ENCODE results near the gene KRT23. TPM values are rescaled to one million over a fixed set of nuclear protein-coding genes. Genes with fewer than 3 reads are reported as not detected.

Gene KRT23
- total RNA-seq (2014; rRNA removed; shearing (Covaris generic); ENCODE audit: low replicate concordance): not detected in 2 replicates

GRCh38 chr17:40937384-40937819 lies at the start of gene KRT23:
TSS of gene KRT23 (minus strand) at chr17:40937646. CDS start at chr17:40936603, 1,043 bp downstream.
- no peak within 1 kb of the TSS for H2AFZ ChIP-seq (ENCODE audit: low read length)
- H3K79me2 ChIP-seq (ENCODE audit: low read length): no peaks in the 10 kb centered on the region
- no peak within 1 kb of the TSS for H3K4me3 ChIP-seq (ENCODE audit: low read length)
- no peaks in the 10 kb centered on the region for H3K4me1 ChIP-seq (ENCODE audit: low read length)
- no peaks in the 10 kb centered on the region for H3K36me3 ChIP-seq (ENCODE audit: insufficient read depth, low read length)
- no peak within 1 kb of the TSS for H3K4me2 ChIP-seq (ENCODE audit: low read depth, low read length, poor library complexity, severe bottlenecking)
- DNase-seq: no peak
- no peaks in the 10 kb centered on the region for H4K20me1 ChIP-seq (ENCODE audit: insufficient read depth, low read depth, low read length)
- H3K27ac ChIP-seq (ENCODE audit: low read length): no peak within 1 kb of the TSS
- H3K9me3 ChIP-seq (ENCODE audit: low read length): no peaks in the 10 kb centered on the region
- no peaks in the 10 kb centered on the region for H3K27me3 ChIP-seq (ENCODE audit: low read length)
- H3K9me2 ChIP-seq (replicated peaks; ENCODE audit: insufficient read depth, low read length): no peaks in the 10 kb centered on the region
- H3K9ac ChIP-seq (ENCODE audit: low read length): no peak within 1 kb of the TSS

GRCh38 chr17:40986920-40987319 lies 49.5 kb upstream of the KRT23 start:
- H3K9me2 ChIP-seq (replicated peaks; ENCODE audit: insufficient read depth, low read length): no peaks in the 10 kb centered on the region
- no peak for DNase-seq
- H3K4me1 ChIP-seq (ENCODE audit: low read length): no peaks in the 10 kb centered on the region
- no peak overlapping the region for H3K27ac ChIP-seq (ENCODE audit: low read length)
- no peak overlapping the region for H3K4me2 ChIP-seq (ENCODE audit: low read depth, low read length, poor library complexity, severe bottlenecking)
- no peaks in the 10 kb centered on the region for H3K79me2 ChIP-seq (ENCODE audit: low read length)
- H4K20me1 ChIP-seq (ENCODE audit: insufficient read depth, low read depth, low read length): no peaks in the 10 kb centered on the region
- H3K9me3 ChIP-seq (ENCODE audit: low read length): no peaks in the 10 kb centered on the region
- H3K9ac ChIP-seq (ENCODE audit: low read length): no peak overlapping the region
- H3K27me3 ChIP-seq (ENCODE audit: low read length): no peaks in the 10 kb centered on the region
- H3K4me3 ChIP-seq (ENCODE audit: low read length): no peak overlapping the region
- H2AFZ ChIP-seq (ENCODE audit: low read length): no peak overlapping the region
- H3K36me3 ChIP-seq (ENCODE audit: insufficient read depth, low read length): no peaks in the 10 kb centered on the region

GRCh38 chr17:40984226-40984625 lies 46.8 kb upstream of the KRT23 start, which contains the start of gene KRT40:
TSS of gene KRT40 (minus strand) at chr17:40984326. CDS start at chr17:40984273, 53 bp downstream.
- DNase-seq: no peak
- no peak within 1 kb of the TSS for H3K27ac ChIP-seq (ENCODE audit: low read length)
- H3K4me3 ChIP-seq (ENCODE audit: low read length): no peak within 1 kb of the TSS
- H2AFZ ChIP-seq (ENCODE audit: low read length): no peak within 1 kb of the TSS
- H3K36me3 ChIP-seq (ENCODE audit: insufficient read depth, low read length): no peaks in the 10 kb centered on the region
- H3K4me2 ChIP-seq (ENCODE audit: low read depth, low read length, poor library complexity, severe bottlenecking): no peak within 1 kb of the TSS
- H3K9me3 ChIP-seq (ENCODE audit: low read length): no peaks in the 10 kb centered on the region
- H3K4me1 ChIP-seq (ENCODE audit: low read length): no peaks in the 10 kb centered on the region
- no peaks in the 10 kb centered on the region for H3K79me2 ChIP-seq (ENCODE audit: low read length)
- no peaks in the 10 kb centered on the region for H3K9me2 ChIP-seq (replicated peaks; ENCODE audit: insufficient read depth, low read length)
- H3K9ac ChIP-seq (ENCODE audit: low read length): no peak within 1 kb of the TSS
- no peaks in the 10 kb centered on the region for H3K27me3 ChIP-seq (ENCODE audit: low read length)
- no peaks in the 10 kb centered on the region for H4K20me1 ChIP-seq (ENCODE audit: insufficient read depth, low read depth, low read length)

- H3K9ac ChIP-seq (ENCODE audit: low read length): no peak overlapping the region
Measured at GRCh38 chr17:40981115-40981514, 43.7 kb upstream of the KRT23 start.

GRCh38 chr17:40980596-40980995 lies 43.1 kb upstream of the KRT23 start:
- H3K27ac ChIP-seq (ENCODE audit: low read length): no peak overlapping the region
- no peaks in the 10 kb centered on the region for H3K4me1 ChIP-seq (ENCODE audit: low read length)
- H3K36me3 ChIP-seq (ENCODE audit: insufficient read depth, low read length): no peaks in the 10 kb centered on the region
- no peak overlapping the region for H3K4me2 ChIP-seq (ENCODE audit: low read depth, low read length, poor library complexity, severe bottlenecking)
- H3K9me3 ChIP-seq (ENCODE audit: low read length): no peaks in the 10 kb centered on the region
- no peaks in the 10 kb centered on the region for H3K27me3 ChIP-seq (ENCODE audit: low read length)
- H3K79me2 ChIP-seq (ENCODE audit: low read length): no peaks in the 10 kb centered on the region
- H4K20me1 ChIP-seq (ENCODE audit: insufficient read depth, low read depth, low read length): no peaks in the 10 kb centered on the region
- H3K4me3 ChIP-seq (ENCODE audit: low read length): no peak overlapping the region
- no peaks in the 10 kb centered on the region for H3K9me2 ChIP-seq (replicated peaks; ENCODE audit: insufficient read depth, low read length)
- H2AFZ ChIP-seq (ENCODE audit: low read length): no peak overlapping the region
- no peak overlapping the region for H3K9ac ChIP-seq (ENCODE audit: low read length)
- DNase-seq: no peak

More at GRCh38 chr17:40981115-40981514, 43.7 kb upstream of the KRT23 start:
- Histone ChIP-seq H3K36me3 (ENCODE audit: insufficient read depth, low read length) (no peaks in the 10 kb centered on the region), H3K27me3 (ENCODE audit: low read length) (no peaks in the 10 kb centered on the region), H3K4me2 (ENCODE audit: low read depth, low read length, poor library complexity, severe bottlenecking) (no peak overlapping the region), H3K9me2 (replicated peaks; ENCODE audit: insufficient read depth, low read length) (no peaks in the 10 kb centered on the region), H3K4me3 (ENCODE audit: low read length) (no peak overlapping the region), H4K20me1 (ENCODE audit: insufficient read depth, low read depth, low read length) (no peaks in the 10 kb centered on the region), H3K4me1 (ENCODE audit: low read length) (no peaks in the 10 kb centered on the region), H3K9me3 (ENCODE audit: low read length) (no peaks in the 10 kb centered on the region), H3K27ac (ENCODE audit: low read length) (no peak overlapping the region), H3K79me2 (ENCODE audit: low read length) (no peaks in the 10 kb centered on the region), H2AFZ (ENCODE audit: low read length) (no peak overlapping the region)
- no peak for DNase-seq

GRCh38 chr17:40980117-40980516 lies 42.7 kb upstream of the KRT23 start:
- H3K36me3 ChIP-seq (ENCODE audit: insufficient read depth, low read length): no peaks in the 10 kb centered on the region
- no peak overlapping the region for H3K27ac ChIP-seq (ENCODE audit: low read length)
- no peaks in the 10 kb centered on the region for H4K20me1 ChIP-seq (ENCODE audit: insufficient read depth, low read depth, low read length)
- H3K4me3 ChIP-seq (ENCODE audit: low read length): no peak overlapping the region
- H3K9me2 ChIP-seq (replicated peaks; ENCODE audit: insufficient read depth, low read length): no peaks in the 10 kb centered on the region
- H3K27me3 ChIP-seq (ENCODE audit: low read length): no peaks in the 10 kb centered on the region
- no peak for DNase-seq
- H2AFZ ChIP-seq (ENCODE audit: low read length): no peak overlapping the region
- H3K79me2 ChIP-seq (ENCODE audit: low read length): no peaks in the 10 kb centered on the region
- H3K4me2 ChIP-seq (ENCODE audit: low read depth, low read length, poor library complexity, severe bottlenecking): no peak overlapping the region
- H3K9me3 ChIP-seq (ENCODE audit: low read length): no peaks in the 10 kb centered on the region
- H3K9ac ChIP-seq (ENCODE audit: low read length): no peak overlapping the region
- H3K4me1 ChIP-seq (ENCODE audit: low read length): no peaks in the 10 kb centered on the region

GRCh38 chr17:40978575-40979151 lies 41.2 kb upstream of the KRT23 start:
- Histone ChIP-seq H3K9ac (ENCODE audit: low read length) (no peak overlapping the region), H3K9me2 (replicated peaks; ENCODE audit: insufficient read depth, low read length) (no peaks in the 10 kb centered on the region), H3K4me1 (ENCODE audit: low read length) (no peaks in the 10 kb centered on the region), H3K36me3 (ENCODE audit: insufficient read depth, low read length) (no peaks in the 10 kb centered on the region), H3K4me3 (ENCODE audit: low read length) (no peak overlapping the region), H3K27me3 (ENCODE audit: low read length) (no peaks in the 10 kb centered on the region), H2AFZ (ENCODE audit: low read length) (no peak overlapping the region), H3K9me3 (ENCODE audit: low read length) (no peaks in the 10 kb centered on the region), H3K4me2 (ENCODE audit: low read depth, low read length, poor library complexity, severe bottlenecking) (no peak overlapping the region), H3K27ac (ENCODE audit: low read length) (no peak overlapping the region), H3K79me2 (ENCODE audit: low read length) (no peaks in the 10 kb centered on the region), H4K20me1 (ENCODE audit: insufficient read depth, low read depth, low read length) (no peaks in the 10 kb centered on the region)
- no peak for DNase-seq

GRCh38 chr17:40975516-40975915 lies 38.1 kb upstream of the KRT23 start:
- Histone ChIP-seq H3K9me2 (replicated peaks; ENCODE audit: insufficient read depth, low read length) (no peaks in the 10 kb centered on the region), H3K4me3 (ENCODE audit: low read length) (no peak overlapping the region), H3K4me1 (ENCODE audit: low read length) (no peaks in the 10 kb centered on the region), H3K79me2 (ENCODE audit: low read length) (no peaks in the 10 kb centered on the region), H4K20me1 (ENCODE audit: insufficient read depth, low read depth, low read length) (no peaks in the 10 kb centered on the region), H2AFZ (ENCODE audit: low read length) (no peak overlapping the region), H3K4me2 (ENCODE audit: low read depth, low read length, poor library complexity, severe bottlenecking) (no peak overlapping the region), H3K36me3 (ENCODE audit: insufficient read depth, low read length) (no peaks in the 10 kb centered on the region), H3K27ac (ENCODE audit: low read length) (no peak overlapping the region), H3K9me3 (ENCODE audit: low read length) (no peaks in the 10 kb centered on the region), H3K27me3 (ENCODE audit: low read length) (no peaks in the 10 kb centered on the region), H3K9ac (ENCODE audit: low read length) (no peak overlapping the region)
- DNase-seq: no peak

Data from Karpas-422 (cell line).